ACC112 (cell line): ENCODE measurements around the gene ACTC1.
A peak's percentile ranks its signal among the peaks of the same experiment; 100 is the strongest.

ENCODE experiments used
- H2AFZ ChIP-seq: fragments of 200-600 bp; sonication (generic); one replicate; pipeline ENCODE4 v1.6.0; 2017; ENCODE audit warnings: antibody characterized with exemption, low read length; ENCODE audit not compliant: unreplicated experiment
- H3K27ac ChIP-seq: fragments of 200-600 bp; sonication (generic); 2 replicates; pipeline ENCODE4 v1.5.1; 2014; ENCODE audit warnings: low read depth, mild to moderate bottlenecking, antibody characterized with exemption, low read length, moderate library complexity
- H3K27me3 ChIP-seq: fragments of 200-600 bp; sonication (generic); 2 replicates; pipeline ENCODE4 v1.6.1; 2014; ENCODE audit warnings: mild to moderate bottlenecking, antibody characterized with exemption, low read length, moderate library complexity, mixed read lengths; ENCODE audit not compliant: insufficient read depth
- H3K36me3 ChIP-seq: fragments of 200-600 bp; sonication (generic); 2 replicates; pipeline ENCODE4 v1.6.1; 2016; ENCODE audit warnings: mild to moderate bottlenecking, antibody characterized with exemption, low read length, moderate library complexity, mixed read lengths; ENCODE audit not compliant: insufficient read depth
- H3K4me1 ChIP-seq: fragments of 200-600 bp; sonication (generic); one replicate; pipeline ENCODE4 v1.6.1; 2016; ENCODE audit warnings: low read length, mixed read lengths; ENCODE audit not compliant: insufficient read depth, unreplicated experiment, control insufficient read depth
- H3K4me3 ChIP-seq: fragments of 200-600 bp; sonication (generic); 2 replicates; pipeline ENCODE4 v1.5.1; 2014; ENCODE audit warnings: mild to moderate bottlenecking, low read depth, low read length
- H3K79me2 ChIP-seq: fragments of 200-600 bp; sonication (generic); one replicate; pipeline ENCODE4 v1.6.0; 2016; ENCODE audit warnings: low read length; ENCODE audit not compliant: control insufficient read depth, unreplicated experiment, insufficient read depth

The ACTC1 gene

GRCh38 chr15:34795267-34796081, at the start of gene ACTC1:
ACTC1 (minus strand) TSS chr15:34795549; CDS start chr15:34794808, 741 bp downstream.
- peaks cover 18% of the 10 kb centered on the region for H3K4me1 ChIP-seq
- peak within 1 kb of the TSS; percentile 65 for H3K4me3 ChIP-seq
- H3K79me2 ChIP-seq = no peaks in the 10 kb centered on the region
- H3K27ac ChIP-seq = no peak within 1 kb of the TSS
- H3K36me3 ChIP-seq = no peaks in the 10 kb centered on the region
- peaks cover 69% of the 10 kb centered on the region for H3K27me3 ChIP-seq
- H2AFZ ChIP-seq = peak within 1 kb of the TSS; percentile 86

GRCh38 chr15:34841262-34841725, 45.9 kb upstream of the ACTC1 start:
- no peaks in the 10 kb centered on the region for H3K36me3 ChIP-seq
- no peaks in the 10 kb centered on the region for H3K79me2 ChIP-seq
- H3K27ac ChIP-seq = no peak overlapping the region
- no peaks in the 10 kb centered on the region for H3K27me3 ChIP-seq
- no peak overlapping the region for H2AFZ ChIP-seq
- no peak overlapping the region for H3K4me3 ChIP-seq
- H3K4me1 ChIP-seq = peaks cover 15% of the 10 kb centered on the region

GRCh38 chr15:34838282-34838681, 42.9 kb upstream of the ACTC1 start:
- Histone ChIP-seq H3K36me3 (peaks cover 6% of the 10 kb centered on the region; the same call in 1 of the 2 replicates), H3K4me1 (peaks cover 15% of the 10 kb centered on the region)

GRCh38 chr15:34837246-34838016, 42.1 kb upstream of the ACTC1 start:
- Histone ChIP-seq H2AFZ (no peak overlapping the region), H3K4me3 (no peak overlapping the region), H3K36me3 (peaks cover 6% of the 10 kb centered on the region; the same call in 1 of the 2 replicates), H3K27ac (0 out of 2 replicates have a peak overlapping the region, but pooled peaks have one; percentile 5), H3K4me1 (peaks cover 15% of the 10 kb centered on the region), H3K79me2 (no peaks in the 10 kb centered on the region), H3K27me3 (no peaks in the 10 kb centered on the region)

More at GRCh38 chr15:34838282-34838681, 42.9 kb upstream of the ACTC1 start:
- Histone ChIP-seq H2AFZ (no peak overlapping the region), H3K27me3 (no peaks in the 10 kb centered on the region), H3K4me3 (no peak overlapping the region), H3K27ac (no peak overlapping the region), H3K79me2 (no peaks in the 10 kb centered on the region)

- Histone ChIP-seq H3K79me2 (no peaks in the 10 kb centered on the region), H3K4me3 (no peak overlapping the region), H3K27me3 (0 out of 2 replicates have a peak, but pooled peaks cover 5% of the 10 kb centered on the region), H3K27ac (no peak overlapping the region), H3K4me1 (no peaks in the 10 kb centered on the region), H2AFZ (no peak overlapping the region), H3K36me3 (no peaks in the 10 kb centered on the region)
Measured at GRCh38 chr15:34828145-34828911, 33.0 kb upstream of the ACTC1 start.

GRCh38 chr15:34821831-34822230, 26.5 kb upstream of the ACTC1 start:
- Histone ChIP-seq H3K79me2 (no peaks in the 10 kb centered on the region), H3K4me1 (no peaks in the 10 kb centered on the region), H3K27me3 (0 out of 2 replicates have a peak, but pooled peaks cover 5% of the 10 kb centered on the region), H3K4me3 (no peak overlapping the region), H2AFZ (no peak overlapping the region), H3K27ac (no peak overlapping the region), H3K36me3 (no peaks in the 10 kb centered on the region)

- Histone ChIP-seq H3K79me2 (no peaks in the 10 kb centered on the region), H3K36me3 (no peaks in the 10 kb centered on the region), H2AFZ (no peak overlapping the region)
Measured at GRCh38 chr15:34820110-34820509, 24.8 kb upstream of the ACTC1 start.

GRCh38 chr15:34818526-34818925, 23.2 kb upstream of the ACTC1 start:
- Histone ChIP-seq H3K36me3 (no peaks in the 10 kb centered on the region), H3K27me3 (no peaks in the 10 kb centered on the region), H3K4me1 (peaks cover 6% of the 10 kb centered on the region), H3K79me2 (no peaks in the 10 kb centered on the region), H3K27ac (no peak overlapping the region), H2AFZ (no peak overlapping the region), H3K4me3 (no peak overlapping the region)

More at GRCh38 chr15:34820110-34820509, 24.8 kb upstream of the ACTC1 start:
- Histone ChIP-seq H3K4me1 (peaks cover 6% of the 10 kb centered on the region), H3K27me3 (no peaks in the 10 kb centered on the region), H3K4me3 (no peak overlapping the region), H3K27ac (no peak overlapping the region)

- Histone ChIP-seq H3K4me3 (no peak overlapping the region), H3K27ac (no peak overlapping the region), H2AFZ (no peak overlapping the region), H3K36me3 (no peaks in the 10 kb centered on the region), H3K4me1 (peaks cover 29% of the 10 kb centered on the region), H3K27me3 (no peaks in the 10 kb centered on the region), H3K79me2 (no peaks in the 10 kb centered on the region)
Measured at GRCh38 chr15:34815836-34816235, 20.5 kb upstream of the ACTC1 start.
